ENCODE results near the gene CACNA1B.
"Not testable (repeated sequence)": the region's sequence is repeated elsewhere in the genome, so short reads cannot be mapped to it uniquely, and the experiment has no call there.

The CACNA1B gene

DNA sequence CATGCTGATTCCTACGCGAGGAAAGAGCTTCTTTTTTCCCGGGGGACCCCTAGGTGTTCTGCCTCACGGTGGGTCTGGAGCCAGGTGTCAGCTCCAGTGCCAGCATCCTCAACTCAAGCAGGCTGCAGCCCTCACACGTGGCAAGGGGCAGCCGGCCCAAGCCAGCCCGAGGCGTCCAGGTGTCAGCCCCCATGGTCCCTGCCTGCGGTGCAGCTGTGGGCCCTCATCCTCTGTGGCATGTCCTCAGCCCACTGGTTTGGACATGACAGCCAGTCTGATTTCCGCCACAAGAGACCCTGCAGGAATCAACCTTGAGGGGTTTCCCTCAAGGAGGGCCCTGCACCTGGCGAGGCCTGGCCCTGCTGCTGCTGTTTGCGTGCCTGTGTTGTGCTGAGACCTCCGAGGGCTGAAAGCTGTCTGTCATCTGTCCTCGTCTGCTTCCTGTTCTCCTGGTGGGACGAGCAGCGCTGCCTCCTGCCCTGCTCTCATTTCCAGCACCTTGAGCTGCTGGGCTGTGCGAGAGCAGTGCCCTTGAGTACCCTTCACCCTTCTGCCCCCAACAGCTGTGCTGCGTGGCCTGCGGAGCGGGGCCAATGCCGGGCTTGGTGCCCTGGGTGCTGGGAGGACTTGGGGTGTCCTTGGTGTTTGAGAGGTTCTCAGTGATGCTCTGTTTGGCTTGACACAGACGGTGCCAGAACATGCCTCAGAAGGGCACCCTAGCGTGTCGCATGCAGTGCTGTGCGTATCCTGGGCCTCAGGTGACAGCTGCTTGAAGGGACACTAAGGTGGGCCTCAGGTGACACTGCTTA, 137.6 kb downstream of the CACNA1B start:
- no peak for DNase-seq (ENCODE audit: low spot score)

DNA sequence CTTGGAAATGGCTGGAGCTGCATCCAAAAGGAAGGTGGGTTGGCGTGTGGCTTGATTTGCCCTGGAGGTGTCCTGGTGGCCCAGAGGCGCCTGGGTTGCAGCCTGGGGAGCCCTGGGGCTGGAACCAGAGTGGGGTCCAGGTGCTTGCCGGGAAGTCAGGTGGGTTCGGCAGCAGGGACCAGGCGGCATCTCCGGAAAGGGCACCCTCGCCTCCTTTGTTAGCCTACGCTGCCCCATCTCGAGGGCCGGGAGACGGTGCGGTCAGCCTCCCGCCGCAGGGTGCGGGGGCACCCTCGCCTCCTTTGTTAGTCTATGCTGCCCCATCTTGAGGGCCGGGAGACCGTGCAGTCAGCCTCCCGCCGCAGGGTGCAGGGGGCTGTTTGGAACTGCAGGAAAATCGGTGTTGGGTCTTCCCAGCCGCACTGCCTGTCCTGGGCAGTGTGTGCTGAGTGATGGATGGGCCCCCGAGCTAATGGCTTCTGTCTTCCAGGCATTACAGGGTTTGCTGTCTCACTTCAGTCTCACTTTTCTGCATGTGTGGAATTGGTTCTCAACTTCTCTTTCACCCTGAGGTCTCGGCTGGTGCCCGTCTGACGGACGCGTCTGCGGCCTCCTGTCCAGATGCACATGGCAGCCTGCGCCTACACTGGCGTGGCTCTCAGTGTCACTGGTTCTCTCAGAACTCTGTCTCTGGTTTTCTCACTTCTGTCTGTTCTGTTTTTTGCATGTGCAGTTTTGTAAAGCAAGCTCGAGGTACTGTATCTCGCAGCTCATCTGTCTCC, 139.0 kb downstream of the CACNA1B start:
- no peak for DNase-seq (ENCODE audit: low spot score)

DNA sequence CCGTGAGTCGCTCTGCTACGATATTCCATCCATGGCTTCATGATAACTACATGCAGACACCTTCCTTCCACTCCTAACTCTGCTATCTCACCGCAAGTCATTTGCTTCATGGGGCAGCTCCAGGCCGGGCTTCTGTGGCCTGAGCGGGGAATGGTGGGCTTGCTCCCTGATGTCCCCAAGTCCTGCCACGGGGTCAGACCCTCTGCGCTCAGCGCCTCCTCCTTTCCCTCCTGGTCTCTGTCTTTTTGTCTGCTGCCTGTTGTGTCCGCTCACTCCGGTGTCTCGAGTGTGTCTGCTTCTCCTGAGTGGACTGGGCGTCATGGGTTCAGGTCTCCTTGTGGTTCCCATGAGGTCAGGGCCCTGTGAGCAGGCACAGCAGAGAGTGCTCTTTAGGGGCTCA, 139.6 kb downstream of the CACNA1B start:
- DNase-seq (ENCODE audit: low spot score): no peak

DNA sequence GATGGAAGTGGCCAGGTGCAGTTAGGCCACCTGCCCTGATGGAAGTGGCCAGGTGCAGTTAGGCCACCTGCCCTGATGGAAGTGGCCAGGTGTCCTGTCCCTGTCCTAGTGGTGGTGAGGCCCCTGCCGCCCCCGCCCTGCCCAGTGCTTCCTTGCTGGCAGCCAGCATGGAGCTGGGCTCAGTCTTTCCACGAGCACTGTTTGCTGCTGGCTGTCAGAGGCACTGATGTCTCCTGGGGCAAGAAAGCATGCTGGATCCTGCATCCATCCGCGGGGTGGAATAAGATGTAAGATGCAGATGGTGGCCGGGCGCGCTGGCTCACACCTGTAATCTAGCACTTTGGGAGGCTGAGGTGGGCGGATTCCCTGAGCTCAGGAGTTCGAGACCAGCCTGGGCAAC, 141.9 kb downstream of the CACNA1B start:
- DNase-seq (ENCODE audit: low spot score): not testable (repeated sequence)

DNA sequence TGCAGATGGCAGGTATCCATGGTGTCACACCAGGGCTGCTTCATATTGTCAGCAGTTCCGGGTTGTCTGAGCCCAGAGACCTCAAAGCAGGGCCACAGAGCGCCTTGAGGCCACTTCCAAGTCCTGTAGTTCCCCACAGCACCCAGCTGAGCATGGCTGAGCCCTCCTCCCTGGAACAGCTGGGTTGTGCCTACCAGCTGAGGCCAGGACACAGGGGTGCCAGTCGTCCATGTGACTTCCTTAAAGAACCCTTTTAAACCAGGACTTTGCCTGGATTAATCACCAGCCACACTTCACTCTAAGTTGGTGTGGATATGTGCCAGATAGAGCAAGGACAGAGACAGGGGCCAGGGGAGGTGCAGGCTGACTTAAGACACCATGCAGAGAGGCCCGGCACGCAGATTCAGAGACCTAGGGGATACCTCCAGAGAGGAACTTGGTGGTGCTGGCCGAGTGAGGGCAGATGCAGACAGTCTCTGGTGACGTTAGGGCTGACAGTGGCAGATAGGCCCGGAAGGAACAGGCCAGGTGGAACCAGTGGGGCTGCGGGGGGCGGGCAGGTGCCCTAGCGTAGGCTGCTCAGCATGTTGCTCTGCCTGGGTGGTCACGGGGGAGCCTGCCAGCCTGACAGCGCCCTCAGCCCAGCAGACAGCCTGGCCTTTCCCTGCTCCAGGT, 142.7 kb downstream of the CACNA1B start:
- DNase-seq (ENCODE audit: low spot score): no peak

DNA sequence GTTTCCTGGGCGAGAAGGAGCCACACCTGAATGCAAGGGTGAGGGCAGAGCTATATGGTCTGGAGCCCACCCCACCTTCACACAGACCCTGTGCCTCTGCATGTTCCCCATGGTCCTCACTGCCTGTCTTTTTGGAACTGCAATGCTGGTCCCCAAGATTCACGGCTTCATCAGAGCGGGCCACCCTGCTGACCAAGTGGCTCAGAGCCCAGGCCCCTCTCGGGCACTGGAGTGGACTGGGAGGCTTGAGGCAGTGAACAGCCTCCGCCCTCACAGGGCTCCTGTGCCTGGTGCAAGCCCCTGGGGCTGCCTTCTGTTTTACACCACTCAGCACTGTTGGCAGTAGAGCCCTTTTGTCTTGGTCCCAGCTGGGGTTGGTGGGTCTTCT, 143.2 kb downstream of the CACNA1B start:
- DNase-seq (ENCODE audit: low spot score): no peak

DNA sequence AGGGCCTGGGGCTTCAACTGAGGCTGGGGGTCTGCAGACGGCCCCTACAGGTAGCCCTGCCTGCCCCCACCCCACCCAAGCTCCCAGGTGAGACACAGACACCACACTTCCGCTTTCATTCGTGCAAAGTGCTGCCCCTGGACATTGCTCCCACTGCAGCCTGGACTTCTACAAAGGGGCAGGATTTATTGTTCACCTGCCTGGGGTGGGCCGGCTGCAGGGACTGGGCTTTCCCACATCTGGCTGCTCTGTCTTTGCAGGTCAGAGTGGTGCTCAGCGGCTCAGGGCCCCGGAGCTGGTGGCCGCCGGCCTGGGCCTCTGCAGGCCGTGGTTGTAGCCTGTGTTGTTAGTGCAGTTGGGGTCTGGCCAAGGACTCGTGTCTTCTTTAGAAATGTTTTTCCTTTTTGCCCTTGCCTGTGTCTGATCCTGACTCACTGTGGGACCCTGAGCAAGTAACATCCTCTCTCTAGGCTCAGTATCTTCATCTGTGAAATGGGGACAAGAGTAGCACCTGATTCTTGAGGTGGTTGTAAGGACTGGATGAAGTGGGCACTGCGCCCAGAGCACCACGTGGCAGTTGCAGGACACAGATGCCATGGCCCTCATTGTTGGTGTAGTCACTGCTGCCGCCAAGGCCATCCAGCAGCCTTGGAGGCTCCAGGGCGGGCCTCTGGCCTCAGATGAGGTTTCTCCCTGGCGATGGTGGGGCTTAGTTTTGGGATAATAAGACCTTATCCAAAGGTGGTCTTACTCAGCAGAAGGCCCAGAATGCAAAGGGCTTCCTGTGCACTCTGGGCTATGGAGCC, 143.9 kb downstream of the CACNA1B start:
- no peak for DNase-seq (ENCODE audit: low spot score)

DNA sequence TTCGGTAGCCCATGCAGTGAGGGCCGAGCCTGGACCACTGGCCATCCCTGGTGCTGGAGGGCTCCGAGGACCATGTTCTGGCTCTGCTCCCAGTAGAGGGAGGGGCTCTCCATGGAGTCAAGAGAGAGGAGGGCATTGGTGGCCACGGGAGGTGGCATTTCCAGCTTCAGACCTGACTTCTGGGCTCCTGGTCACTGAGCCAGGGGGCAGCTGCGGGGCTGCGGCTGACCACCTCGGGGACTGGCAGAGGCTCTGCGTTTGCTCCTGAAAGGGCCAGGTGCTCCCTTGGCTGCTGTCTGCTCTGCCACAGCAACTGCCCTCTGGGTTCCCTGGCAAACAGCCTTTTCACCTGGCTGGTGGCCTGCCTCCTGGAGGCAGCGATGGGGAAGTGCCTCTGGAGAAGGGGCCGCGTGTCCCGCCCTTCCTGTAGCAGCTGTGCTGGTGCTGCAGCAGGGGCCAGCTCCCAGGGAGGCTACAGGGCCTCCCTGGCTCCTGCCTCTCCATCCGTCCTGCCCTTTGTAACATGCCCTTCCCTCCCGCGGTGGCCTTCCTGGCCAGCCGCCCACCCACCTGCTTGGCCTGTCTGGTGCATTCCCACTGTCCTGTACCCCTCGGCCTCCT, 144.6 kb downstream of the CACNA1B start:
- no peak for DNase-seq (ENCODE audit: low spot score)

DNA sequence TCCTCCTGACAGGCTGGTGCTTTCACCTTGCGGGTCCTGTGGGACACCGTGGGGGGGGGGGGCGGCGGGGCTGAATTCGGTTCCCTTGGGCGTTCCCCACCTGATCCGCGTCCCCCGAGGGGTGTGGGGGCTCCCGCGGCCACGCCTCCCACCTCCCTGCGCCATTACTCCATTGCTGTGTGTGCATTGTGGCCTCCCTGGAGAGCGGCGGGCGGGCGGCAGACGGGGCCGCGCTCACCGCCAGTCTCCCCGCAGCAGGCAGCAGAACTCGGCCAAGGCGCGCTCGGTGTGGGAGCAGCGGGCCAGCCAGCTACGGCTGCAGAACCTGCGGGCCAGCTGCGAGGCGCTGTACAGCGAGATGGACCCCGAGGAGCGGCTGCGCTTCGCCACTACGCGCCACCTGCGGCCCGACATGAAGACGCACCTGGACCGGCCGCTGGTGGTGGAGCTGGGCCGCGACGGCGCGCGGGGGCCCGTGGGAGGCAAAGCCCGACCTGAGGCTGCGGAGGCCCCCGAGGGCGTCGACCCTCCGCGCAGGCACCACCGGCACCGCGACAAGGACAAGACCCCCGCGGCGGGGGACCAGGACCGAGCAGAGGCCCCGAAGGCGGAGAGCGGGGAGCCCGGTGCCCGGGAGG, 145.3 kb downstream of the CACNA1B start:
- no peak for DNase-seq (ENCODE audit: low spot score)

DNA sequence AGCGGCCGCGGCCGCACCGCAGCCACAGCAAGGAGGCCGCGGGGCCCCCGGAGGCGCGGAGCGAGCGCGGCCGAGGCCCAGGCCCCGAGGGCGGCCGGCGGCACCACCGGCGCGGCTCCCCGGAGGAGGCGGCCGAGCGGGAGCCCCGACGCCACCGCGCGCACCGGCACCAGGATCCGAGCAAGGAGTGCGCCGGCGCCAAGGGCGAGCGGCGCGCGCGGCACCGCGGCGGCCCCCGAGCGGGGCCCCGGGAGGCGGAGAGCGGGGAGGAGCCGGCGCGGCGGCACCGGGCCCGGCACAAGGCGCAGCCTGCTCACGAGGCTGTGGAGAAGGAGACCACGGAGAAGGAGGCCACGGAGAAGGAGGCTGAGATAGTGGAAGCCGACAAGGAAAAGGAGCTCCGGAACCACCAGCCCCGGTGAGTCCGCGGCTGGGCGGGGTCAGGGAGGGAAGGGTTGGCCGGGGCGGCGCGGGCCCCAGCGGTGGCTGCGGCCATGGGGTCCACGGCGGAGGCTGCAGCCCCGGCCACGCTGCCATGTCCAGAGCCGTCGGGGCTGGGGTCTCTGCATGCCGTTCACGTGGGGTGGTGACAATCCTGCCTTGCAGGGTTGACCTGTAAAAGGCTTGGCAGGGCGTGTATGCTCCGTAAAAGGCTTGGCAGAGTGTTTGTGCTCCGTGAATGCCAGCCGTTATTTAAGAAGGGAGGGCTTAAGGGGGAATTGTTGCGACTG, 146.0 kb downstream of the CACNA1B start:
- no peak for DNase-seq (ENCODE audit: low spot score)

DNA sequence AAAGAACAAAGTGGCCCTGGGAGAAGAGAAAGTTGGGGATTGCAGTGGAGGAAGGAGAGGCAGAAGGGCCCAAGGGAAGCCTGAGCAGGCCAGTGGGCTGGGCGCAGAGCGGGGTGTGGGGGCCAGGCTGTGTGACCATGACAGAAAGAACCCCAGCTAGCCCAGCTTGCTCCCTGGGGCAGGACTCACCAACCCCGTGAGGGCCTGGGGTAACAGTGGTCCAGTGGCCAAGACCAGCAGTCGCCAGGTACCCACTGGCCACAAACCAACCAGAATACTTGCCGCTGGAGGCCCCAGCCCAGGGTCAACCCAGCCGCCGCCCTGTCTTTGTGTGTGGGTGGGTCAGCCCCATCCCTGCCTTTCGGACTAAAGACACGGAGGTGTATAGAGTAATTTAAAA, 146.5 kb downstream of the CACNA1B start:
- no peak for DNase-seq (ENCODE audit: low spot score)

DNA sequence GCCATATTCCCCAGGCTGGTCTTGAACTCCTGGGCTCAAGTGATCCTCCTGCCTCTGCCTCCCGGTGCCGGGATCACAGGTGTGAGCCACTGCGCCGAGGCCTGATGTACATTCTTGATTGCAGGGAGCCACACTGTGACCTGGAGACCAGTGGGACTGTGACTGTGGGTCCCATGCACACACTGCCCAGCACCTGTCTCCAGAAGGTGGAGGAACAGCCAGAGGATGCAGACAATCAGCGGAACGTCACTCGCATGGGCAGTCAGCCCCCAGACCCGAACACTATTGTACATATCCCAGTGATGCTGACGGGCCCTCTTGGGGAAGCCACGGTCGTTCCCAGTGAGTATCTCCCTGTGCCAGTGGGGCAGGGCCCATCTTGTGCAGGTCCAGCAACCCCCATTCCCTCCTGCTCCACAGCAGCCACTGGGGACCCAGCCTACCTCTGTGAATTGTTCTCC, 147.3 kb downstream of the CACNA1B start:
- DNase-seq (ENCODE audit: low spot score): no peak

DNA sequence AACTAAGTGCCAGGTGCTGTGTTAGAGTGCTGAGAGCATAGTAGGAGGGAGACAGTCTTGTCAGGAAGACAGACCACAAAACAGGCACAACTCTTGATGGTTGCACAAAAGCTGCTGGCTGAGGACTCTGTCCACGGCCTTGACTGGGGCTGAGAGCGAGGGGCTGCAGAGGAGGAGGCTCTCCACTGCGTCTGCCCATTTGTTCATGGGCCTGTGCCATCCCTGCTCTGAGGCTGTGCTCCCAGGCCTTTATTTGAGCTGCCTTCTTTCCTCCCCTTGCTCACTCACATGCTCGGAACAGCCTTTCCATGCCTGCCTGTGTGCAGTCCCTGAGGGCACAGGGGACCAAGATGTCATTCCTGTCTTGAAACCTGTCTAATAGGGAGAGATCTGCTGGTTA, 147.8 kb downstream of the CACNA1B start:
- DNase-seq (ENCODE audit: low spot score): no peak

DNA sequence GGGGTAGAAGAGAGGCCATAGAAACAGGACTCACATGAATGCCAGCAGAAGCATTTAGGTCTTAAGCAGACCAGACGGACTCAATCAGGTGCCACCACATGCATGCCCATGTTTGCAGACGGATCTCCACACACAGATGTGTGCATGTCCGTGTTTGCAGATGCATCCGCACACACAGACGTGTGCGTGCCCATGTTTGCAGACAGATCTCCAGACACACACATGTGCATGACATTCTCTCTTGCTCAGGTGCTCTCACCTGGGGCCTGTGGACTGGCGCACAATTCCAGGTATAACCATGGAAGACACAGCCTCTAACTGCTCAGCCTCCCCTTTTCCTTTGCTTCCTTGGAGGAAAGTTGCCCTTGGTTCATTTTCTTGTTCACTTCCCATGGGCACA, 148.3 kb downstream of the CACNA1B start:
- DNase-seq (ENCODE audit: low spot score): no peak

DNA sequence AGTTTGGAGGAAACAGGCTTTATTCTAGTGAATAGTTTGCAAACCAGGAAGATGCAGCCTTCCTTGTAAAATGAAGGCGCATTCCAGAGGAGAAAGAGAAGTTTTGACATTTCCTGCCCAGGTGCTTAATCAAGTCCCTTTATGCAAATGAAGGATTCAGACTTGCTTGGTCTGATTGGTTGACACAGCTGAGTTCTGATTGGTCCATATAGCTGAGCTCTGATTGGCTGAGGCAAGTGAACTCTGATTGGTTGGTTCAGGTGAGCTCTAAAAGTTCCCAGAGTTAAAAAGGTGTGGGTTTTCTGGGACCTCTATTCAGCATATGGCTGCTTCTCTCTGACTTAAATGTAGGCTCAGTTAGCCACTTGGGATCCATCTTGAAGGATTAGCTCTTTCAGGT, 151.0 kb downstream of the CACNA1B start:
- DNase-seq (ENCODE audit: low spot score): no peak

DNA sequence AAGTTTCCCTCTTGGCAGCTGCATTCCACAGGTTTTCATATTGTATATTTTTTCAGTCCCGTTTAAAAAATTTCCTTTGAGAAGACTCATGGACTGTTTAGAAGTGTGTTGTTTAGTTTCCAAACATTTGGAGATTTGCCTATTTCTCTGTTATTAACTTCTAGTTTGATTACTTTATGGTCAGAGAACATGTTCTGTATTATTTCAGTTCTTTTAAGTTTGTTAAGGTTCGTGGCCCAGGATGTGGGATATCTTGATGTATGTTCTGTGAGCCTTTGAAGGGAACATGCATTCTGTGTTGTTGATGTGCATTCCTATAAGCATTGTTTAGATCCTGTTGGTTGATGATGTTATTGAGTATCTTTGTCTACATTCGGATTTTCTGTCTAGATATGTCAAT, 153.6 kb downstream of the CACNA1B start:
- no peak for DNase-seq (ENCODE audit: low spot score)

DNA sequence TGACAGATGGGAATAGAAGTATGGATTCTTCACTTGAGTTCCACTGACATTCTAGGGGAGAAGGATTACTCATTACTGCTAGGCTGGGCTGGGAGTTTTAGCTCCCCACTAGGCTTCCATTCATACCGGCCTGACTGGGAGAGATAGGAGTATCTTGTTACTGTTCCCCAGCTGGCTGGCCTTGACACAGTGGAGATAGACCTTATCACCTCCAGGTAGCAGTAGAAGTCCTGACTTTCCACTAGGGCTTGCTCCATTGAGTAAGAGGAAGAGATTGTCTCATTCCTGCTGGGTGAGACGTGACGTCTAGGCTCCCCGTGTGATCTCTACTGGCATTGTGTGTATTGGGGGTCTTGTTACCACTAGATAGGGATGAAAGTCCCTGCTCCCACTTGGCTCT, 156.4 kb downstream of the CACNA1B start:
- DNase-seq (ENCODE audit: low spot score): no peak

DNA sequence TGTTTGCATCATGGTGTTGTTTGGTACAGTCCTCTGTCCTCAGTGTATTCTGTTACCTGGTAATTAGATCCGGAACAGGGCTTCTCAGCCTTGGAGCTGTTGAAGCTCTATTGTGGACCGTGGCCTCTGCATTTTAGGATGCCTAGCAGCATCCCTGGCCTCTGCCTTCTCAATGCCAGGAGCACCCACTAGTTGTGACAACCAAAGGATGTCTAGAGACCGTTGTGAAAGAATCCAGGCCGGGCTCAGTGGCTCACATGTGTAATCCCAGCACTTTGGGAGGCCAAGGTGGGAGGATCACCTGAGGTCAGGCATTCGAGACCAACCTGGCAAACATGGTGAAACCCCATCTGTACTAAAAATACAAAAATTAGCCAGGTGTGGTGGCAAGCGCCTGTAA, 159.6 kb downstream of the CACNA1B start:
- no peak for DNase-seq (ENCODE audit: low spot score)

DNA sequence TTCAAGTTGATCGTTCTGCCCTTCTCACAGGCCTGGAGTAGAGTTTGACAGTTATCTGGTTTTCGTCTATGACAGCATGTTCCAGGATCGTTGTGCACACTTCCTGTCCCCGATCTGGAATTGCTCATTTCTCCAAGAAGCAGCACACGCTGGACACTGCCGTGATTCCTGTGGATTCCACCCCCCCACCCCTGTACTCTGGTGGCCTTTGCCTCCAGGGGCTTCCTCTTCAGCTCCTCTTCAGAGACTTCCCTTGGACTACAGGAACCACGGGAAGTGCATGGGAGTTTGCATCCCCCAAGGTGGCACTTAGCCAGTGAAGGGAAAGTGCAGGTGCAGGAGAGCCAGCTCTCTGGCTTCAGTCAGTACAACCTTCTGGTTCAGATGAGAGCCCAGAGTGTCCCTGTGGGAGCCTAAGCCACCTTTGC, 160.7 kb downstream of the CACNA1B start:
- no peak for DNase-seq (ENCODE audit: low spot score)
